ENCODE results near the gene GALNT13.

Gene GALNT13

DNA sequence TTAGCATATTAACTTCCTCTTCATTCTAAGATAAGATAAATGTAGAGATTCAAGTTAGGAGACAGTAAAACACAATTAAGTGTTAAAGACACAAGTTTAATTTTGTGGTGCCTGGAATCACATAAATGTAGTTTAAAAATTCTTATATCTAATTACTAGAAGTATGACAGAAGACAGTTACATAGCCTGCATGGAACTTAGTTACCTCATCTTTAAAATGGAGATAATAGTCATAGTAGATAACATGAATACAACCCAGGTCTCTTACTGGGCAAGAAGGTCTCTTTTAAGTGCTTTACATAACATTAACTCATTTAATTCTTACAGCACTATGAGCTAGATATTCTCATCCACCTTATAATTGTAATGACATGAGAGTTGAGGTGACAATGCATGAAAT is 15.1 kb downstream of the GALNT13 start:
- ATAC-seq (replicated peaks) (no peak), DNase-seq (no peak)
- H3K4me3 Mint-ChIP-seq = no peak overlapping the region
- H3K27ac Mint-ChIP-seq = no peak overlapping the region
- no peaks in the 10 kb centered on the region for H3K36me3 Mint-ChIP-seq (ENCODE audit: insufficient read depth)
- H3K4me1 Mint-ChIP-seq (ENCODE audit: low read depth in 2 of 2) = no peaks in the 10 kb centered on the region
- H3K9me3 Mint-ChIP-seq = peaks cover 3 to 7% of the 10 kb centered on the region in 2 donors
- no peaks in the 10 kb centered on the region for H3K27me3 Mint-ChIP-seq

DNA sequence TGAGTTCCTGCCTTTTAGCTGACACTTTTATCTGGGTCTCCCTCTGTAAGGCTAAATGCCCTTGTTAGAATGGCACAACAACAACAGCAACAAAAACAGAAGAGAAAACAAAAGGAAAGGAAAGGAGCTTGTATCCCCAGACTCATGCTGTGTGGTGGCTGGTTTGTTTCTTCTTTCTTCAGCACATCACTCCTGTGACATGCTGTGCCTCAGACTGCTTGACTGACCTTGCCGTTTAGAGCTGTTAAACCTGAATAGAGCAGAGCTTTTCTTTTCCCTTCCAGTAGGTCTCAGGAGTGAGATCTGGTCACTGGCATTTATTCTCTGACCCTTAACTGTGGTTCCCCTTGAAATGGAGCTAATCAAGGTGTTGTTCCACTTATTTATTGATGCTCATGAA is 18.9 kb downstream of the GALNT13 start:
- H3K9me3 Mint-ChIP-seq = peaks cover 6 to 9% of the 10 kb centered on the region in 2 donors
- H3K4me1 Mint-ChIP-seq (ENCODE audit: low read depth in 2 of 2) = no peaks in the 10 kb centered on the region
- no peak overlapping the region for H3K27ac Mint-ChIP-seq
- no peaks in the 10 kb centered on the region for H3K27me3 Mint-ChIP-seq
- no peak for ATAC-seq (replicated peaks)
- DNase-seq = no peak
- no peaks in the 10 kb centered on the region for H3K36me3 Mint-ChIP-seq (ENCODE audit: insufficient read depth)
- no peak overlapping the region for H3K4me3 Mint-ChIP-seq

DNA sequence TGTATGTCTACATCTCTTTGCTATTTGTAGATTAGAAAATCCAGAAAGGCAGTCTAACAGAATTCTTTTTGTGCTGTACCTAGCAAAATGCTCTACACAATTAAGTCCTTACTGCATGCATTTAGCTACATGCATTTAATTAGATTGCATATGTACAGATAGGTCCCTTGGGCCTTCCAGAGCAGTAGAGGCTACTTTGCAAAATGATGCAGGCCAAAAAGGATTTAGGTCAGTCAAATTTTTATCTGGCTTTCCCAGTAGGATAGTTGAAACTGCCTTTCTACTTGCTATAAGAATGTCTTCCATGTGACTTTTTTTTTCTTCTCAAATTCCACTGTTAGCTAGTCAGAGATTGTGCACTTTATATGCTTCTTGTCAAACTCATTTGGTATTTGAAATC is 19.3 kb downstream of the GALNT13 start:
- peaks cover 6 to 9% of the 10 kb centered on the region in 2 donors for H3K9me3 Mint-ChIP-seq
- no peak overlapping the region for H3K27ac Mint-ChIP-seq
- H3K27me3 Mint-ChIP-seq = no peaks in the 10 kb centered on the region
- no peaks in the 10 kb centered on the region for H3K36me3 Mint-ChIP-seq (ENCODE audit: insufficient read depth)
- no peak for DNase-seq
- H3K4me3 Mint-ChIP-seq = no peak overlapping the region
- H3K4me1 Mint-ChIP-seq (ENCODE audit: low read depth in 2 of 2) = no peaks in the 10 kb centered on the region
- no peak for ATAC-seq (replicated peaks)

DNA sequence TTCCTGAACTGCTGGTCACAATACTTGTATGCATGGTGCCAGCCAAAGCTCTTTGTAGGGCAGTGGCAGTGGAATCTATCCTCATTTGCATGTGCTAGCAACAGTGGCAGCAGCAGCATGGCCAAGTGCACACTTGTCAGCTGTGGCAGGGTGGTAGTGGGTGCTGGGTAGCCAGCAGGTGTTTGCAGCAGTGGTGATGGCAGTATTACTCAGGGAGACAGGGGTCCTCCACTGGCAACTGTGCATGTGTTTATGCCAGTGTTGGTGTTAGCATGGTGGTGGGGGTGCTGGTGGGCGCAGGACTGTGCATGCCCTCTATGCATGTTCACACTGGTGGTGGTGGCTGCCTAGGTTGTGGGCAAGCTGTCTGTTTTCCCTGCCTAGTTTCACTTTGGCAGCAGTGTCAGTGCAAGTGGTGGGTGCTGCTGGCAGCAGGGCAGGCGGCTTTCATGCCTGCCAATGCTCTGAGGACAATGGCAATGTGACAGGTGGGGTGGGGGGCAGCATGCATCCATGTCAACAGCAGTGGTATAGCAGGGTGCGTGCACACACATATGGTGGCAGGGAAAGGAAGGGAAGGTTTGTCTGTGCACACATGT is 41.2 kb downstream of the GALNT13 start:
- Mint-ChIP-seq H3K4me3 (no peak overlapping the region), H3K36me3 (ENCODE audit: insufficient read depth) (no peaks in the 10 kb centered on the region), H3K4me1 (ENCODE audit: low read depth in 2 of 2) (no peaks in the 10 kb centered on the region), H3K9me3 (peaks cover 17 to 25% of the 10 kb centered on the region in 2 donors), H3K27me3 (no peaks in the 10 kb centered on the region), H3K27ac (no peak overlapping the region)
- DNase-seq (no peak), ATAC-seq (replicated peaks) (no peak)

DNA sequence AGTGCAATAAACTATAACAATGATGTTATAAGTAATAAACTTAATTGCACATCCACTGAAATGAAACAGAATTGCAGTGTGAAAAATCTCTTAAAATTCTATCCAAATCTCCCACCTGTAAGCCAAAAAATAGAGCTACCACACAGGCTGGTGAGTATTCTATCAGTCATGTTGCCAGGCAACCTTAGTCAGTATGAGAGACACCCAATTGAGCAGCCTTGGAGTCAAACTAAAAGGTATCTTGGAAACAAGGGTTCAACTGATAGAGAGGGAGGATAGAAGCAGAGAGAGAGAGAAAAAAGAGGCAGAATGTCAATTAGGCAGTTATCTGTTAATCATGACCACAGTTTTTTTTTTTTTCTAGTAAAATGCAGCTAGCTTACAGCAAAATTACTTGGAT is 45.8 kb downstream of the GALNT13 start:
- no peak overlapping the region for H3K4me3 Mint-ChIP-seq
- no peaks in the 10 kb centered on the region for H3K36me3 Mint-ChIP-seq (ENCODE audit: insufficient read depth)
- no peak for DNase-seq
- H3K27ac Mint-ChIP-seq = no peak overlapping the region
- no peaks in the 10 kb centered on the region for H3K4me1 Mint-ChIP-seq (ENCODE audit: low read depth in 2 of 2)
- H3K9me3 Mint-ChIP-seq = peaks cover 0 to 9% of the 10 kb centered on the region in 2 donors
- H3K27me3 Mint-ChIP-seq = no peaks in the 10 kb centered on the region
- no peak for ATAC-seq (replicated peaks)

DNA sequence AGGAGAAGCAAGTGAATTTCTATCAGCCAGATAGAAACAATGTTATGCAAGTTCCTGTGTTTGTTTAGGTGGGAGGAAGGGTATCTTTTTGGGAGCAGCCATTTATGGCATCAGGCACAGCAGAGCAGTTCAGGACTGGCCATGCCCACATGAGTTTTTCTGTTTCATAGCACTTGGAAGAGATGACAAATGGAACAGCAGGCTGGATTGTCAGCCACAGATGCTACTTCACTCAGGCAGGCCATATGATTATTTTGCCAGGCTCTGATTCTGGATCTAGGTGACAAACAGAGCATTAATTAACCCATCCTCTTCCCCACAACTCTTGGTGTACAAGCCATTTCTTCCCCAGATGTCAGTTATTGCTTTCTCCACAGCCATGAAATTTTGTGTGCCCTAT is 63.8 kb downstream of the GALNT13 start:
- Mint-ChIP-seq H3K4me3 (no peak overlapping the region), H3K36me3 (ENCODE audit: insufficient read depth) (no peaks in the 10 kb centered on the region), H3K27ac (no peak overlapping the region), H3K9me3 (peaks cover 8 to 12% of the 10 kb centered on the region in 2 donors), H3K27me3 (no peaks in the 10 kb centered on the region), H3K4me1 (ENCODE audit: low read depth in 2 of 2) (no peaks in the 10 kb centered on the region)
- ATAC-seq (replicated peaks) (no peak), DNase-seq (no peak)

DNA sequence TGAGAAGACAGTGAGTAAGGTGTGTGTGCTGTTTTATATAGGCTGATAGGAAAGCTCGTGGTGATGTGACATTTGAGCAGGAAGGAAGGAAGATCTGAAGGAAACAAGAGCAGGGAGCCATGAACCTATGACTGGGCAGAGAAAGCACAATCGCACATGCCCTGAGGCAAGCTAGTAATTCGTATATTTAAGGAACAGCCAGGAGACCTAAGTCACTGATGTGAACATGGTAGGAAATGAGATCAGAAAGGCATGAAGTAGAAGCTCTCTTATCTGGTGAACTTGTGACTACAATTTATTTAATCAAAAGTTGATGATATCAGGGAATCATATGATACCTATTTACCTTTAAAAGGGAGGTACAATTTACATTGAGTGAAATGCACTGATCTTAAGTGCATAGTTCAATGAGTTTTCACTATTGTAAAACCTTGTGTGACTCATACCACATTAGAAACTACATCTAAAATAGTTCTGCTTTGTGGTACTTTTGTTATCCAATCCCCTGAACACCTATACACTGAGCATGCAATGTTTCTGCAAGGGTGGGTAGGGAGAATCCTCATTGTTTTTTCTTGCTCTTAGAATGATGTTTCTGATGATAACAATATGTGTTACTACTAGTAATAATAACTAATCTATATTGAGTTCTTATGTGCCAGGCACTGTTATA is 67.5 kb downstream of the GALNT13 start:
- H3K4me3 Mint-ChIP-seq = no peak overlapping the region
- peaks cover 4 to 9% of the 10 kb centered on the region in 2 donors for H3K9me3 Mint-ChIP-seq
- ATAC-seq (replicated peaks) (no peak), DNase-seq (no peak)
- no peak overlapping the region for H3K27ac Mint-ChIP-seq
- no peaks in the 10 kb centered on the region for H3K36me3 Mint-ChIP-seq (ENCODE audit: insufficient read depth)
- H3K4me1 Mint-ChIP-seq (ENCODE audit: low read depth in 2 of 2) = no peaks in the 10 kb centered on the region
- no peaks in the 10 kb centered on the region for H3K27me3 Mint-ChIP-seq

DNA sequence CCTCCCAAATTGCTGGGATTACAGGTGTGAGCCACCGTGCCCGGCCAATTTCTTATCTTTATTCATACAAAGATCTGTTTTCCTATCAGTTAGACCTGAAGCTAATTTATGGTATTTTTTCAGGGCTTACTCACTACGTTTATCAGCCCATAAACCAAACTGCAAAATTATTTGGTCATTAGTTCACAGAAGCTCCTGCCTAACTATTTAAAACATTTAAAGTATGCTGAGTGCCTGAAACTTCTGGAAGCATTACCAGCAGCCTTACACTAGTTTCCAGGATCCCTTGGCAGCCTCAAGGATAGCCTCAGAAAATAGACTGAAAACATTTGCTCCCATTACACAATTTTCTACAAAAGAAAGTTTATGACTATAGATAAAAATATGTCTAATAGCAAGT is 68.8 kb downstream of the GALNT13 start:
- no peaks in the 10 kb centered on the region for H3K27me3 Mint-ChIP-seq
- ATAC-seq (replicated peaks) (no peak), DNase-seq (no peak)
- H3K9me3 Mint-ChIP-seq = peaks cover 4 to 10% of the 10 kb centered on the region in 2 donors
- no peaks in the 10 kb centered on the region for H3K4me1 Mint-ChIP-seq (ENCODE audit: low read depth in 2 of 2)
- no peaks in the 10 kb centered on the region for H3K36me3 Mint-ChIP-seq (ENCODE audit: insufficient read depth)
- H3K27ac Mint-ChIP-seq = no peak overlapping the region
- no peak overlapping the region for H3K4me3 Mint-ChIP-seq

DNA sequence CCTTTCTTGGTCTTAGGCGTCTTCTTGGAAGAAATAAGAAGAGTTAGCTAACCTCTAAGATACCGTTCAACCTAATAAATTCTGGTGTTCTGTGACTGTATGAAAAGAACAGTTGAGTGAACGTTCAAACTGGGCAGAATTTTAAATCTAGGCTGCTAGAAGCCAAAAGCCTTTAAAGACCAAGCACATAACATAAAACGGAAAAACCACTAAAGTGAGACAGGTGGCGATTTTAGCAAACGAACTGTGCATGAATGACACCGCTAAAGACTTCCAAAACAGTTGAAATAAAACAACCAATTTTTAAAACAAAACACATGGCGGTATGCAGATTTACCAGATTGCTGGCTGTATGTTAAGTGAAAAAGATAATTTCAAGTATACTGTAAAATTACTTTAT is 73.1 kb downstream of the GALNT13 start:
- H3K4me3 Mint-ChIP-seq = no peak overlapping the region
- no peak for ATAC-seq (replicated peaks)
- no peak for DNase-seq
- no peaks in the 10 kb centered on the region for H3K36me3 Mint-ChIP-seq (ENCODE audit: insufficient read depth)
- H3K9me3 Mint-ChIP-seq = peaks cover 0 to 7% of the 10 kb centered on the region in 2 donors
- H3K27me3 Mint-ChIP-seq = no peaks in the 10 kb centered on the region
- no peak overlapping the region for H3K27ac Mint-ChIP-seq
- H3K4me1 Mint-ChIP-seq (ENCODE audit: low read depth in 2 of 2) = no peaks in the 10 kb centered on the region

DNA sequence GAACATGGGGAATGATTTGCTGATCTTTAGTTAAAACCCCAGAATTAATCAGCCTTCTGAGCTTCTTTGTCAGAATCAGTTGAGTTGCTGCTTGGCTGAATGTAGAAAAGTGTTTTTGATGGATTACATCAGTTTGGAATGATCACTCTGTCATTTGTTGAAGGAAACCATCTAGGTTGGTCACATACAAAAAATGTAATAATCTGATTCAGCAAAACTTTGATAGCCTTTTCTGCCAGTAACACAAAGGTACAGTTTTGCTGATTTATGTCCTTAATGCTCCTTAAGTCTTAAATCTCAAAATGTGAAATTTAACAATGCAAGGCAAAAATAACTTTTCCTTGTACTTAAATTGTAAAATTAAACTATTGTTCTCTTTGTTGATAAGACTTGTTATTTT is 74.3 kb downstream of the GALNT13 start:
- H3K27me3 Mint-ChIP-seq = no peaks in the 10 kb centered on the region
- no peak overlapping the region for H3K4me3 Mint-ChIP-seq
- no peak overlapping the region for H3K27ac Mint-ChIP-seq
- H3K9me3 Mint-ChIP-seq = peaks cover 2 to 8% of the 10 kb centered on the region in 2 donors
- H3K4me1 Mint-ChIP-seq (ENCODE audit: low read depth in 2 of 2) = no peaks in the 10 kb centered on the region
- no peak for DNase-seq
- no peak for ATAC-seq (replicated peaks)
- no peaks in the 10 kb centered on the region for H3K36me3 Mint-ChIP-seq (ENCODE audit: insufficient read depth)

DNA sequence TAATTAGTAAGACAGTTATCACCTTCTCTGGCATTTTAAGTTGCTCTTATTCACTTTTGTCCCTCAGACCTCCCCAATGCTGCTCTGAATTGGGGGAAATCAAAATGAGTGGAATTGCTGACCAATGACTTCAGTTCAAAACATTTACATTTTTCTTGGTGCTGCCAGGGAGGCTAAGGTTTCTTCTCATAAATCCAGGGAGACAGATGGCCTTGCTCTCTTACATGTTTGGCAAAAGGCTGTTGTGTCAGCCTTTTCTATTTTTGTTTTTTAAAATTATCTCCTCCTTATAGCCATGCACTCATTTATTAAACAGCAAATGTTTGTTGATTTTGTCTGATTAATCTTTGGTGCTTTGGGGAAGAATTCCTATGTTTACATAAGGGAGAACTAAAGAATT is 82.0 kb downstream of the GALNT13 start:
- Mint-ChIP-seq H3K4me3 (no peak overlapping the region), H3K4me1 (ENCODE audit: low read depth in 2 of 2) (no peaks in the 10 kb centered on the region), H3K9me3 (peaks cover 8 to 17% of the 10 kb centered on the region in 2 donors), H3K27ac (no peak overlapping the region), H3K36me3 (ENCODE audit: insufficient read depth) (no peaks in the 10 kb centered on the region), H3K27me3 (no peaks in the 10 kb centered on the region)
- ATAC-seq (replicated peaks) (no peak), DNase-seq (no peak)

DNA sequence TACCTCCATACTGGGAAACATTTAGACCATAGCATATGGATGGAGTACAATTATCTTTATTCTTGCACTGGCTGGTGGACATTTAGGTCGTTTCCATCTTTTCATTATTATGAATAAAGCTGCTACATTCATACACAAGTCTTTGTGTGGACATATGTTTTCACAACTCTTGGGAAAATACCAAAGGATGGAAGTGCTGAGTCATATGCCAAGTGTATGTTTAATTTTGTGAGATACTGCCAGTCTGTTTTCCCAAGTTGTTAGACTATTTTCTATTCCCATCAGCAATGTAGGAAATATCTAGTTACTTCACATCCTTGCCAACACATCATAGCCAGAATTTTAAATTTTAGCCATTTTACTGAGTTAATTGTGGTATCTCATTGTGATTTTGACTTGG is 91.5 kb downstream of the GALNT13 start:
- no peaks in the 10 kb centered on the region for H3K36me3 Mint-ChIP-seq (ENCODE audit: insufficient read depth)

DNA sequence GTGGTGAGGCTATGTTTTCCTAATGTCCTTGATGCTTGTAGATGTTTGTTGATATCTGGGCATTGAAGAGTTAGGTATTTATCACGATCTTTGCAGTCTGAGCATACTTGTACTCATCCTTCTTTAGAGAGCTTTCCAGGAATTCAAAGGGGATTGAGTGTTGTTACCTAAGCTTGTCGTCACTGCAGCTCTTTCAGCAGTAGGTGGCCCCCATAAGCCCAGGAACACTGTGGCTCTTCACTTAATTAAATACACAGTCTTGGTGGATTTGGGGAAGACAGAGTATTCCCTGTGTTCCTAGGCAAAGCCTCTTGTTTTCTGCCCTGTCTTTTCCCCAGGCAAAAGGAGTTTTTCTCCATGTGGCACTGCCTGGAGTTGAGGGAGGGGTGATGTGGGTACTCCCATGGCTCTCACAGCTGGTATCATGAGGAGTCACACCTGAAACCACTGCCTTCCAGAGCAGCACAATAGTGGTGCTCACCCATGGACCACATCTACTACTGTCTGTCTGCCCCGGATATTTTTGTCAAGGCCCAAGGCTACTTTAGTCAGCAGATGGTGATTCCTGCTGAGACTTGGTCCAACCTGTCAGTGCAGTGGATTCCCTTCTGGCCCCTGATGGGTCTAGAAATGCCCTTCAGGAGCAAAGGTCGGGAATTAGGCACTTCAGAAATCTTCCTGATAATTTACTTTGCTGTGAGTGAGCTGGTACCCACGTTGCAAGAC is 95.7 kb downstream of the GALNT13 start:
- DNase-seq = no peak
- H3K4me3 Mint-ChIP-seq = no peak overlapping the region
- H3K9me3 Mint-ChIP-seq = peaks cover 12 to 18% of the 10 kb centered on the region in 2 donors
- no peaks in the 10 kb centered on the region for H3K36me3 Mint-ChIP-seq (ENCODE audit: insufficient read depth)
- no peaks in the 10 kb centered on the region for H3K4me1 Mint-ChIP-seq (ENCODE audit: low read depth in 2 of 2)
- no peaks in the 10 kb centered on the region for H3K27me3 Mint-ChIP-seq
- ATAC-seq (replicated peaks) = no peak
- no peak overlapping the region for H3K27ac Mint-ChIP-seq

More for the DNA sequence above, 91.5 kb downstream of the GALNT13 start:
- Mint-ChIP-seq H3K27me3 (no peaks in the 10 kb centered on the region), H3K4me3 (no peak overlapping the region), H3K4me1 (ENCODE audit: low read depth in 2 of 2) (no peaks in the 10 kb centered on the region), H3K27ac (no peak overlapping the region), H3K9me3 (peaks cover 9 to 13% of the 10 kb centered on the region in 2 donors)
- ATAC-seq (replicated peaks) (no peak), DNase-seq (no peak)

DNA sequence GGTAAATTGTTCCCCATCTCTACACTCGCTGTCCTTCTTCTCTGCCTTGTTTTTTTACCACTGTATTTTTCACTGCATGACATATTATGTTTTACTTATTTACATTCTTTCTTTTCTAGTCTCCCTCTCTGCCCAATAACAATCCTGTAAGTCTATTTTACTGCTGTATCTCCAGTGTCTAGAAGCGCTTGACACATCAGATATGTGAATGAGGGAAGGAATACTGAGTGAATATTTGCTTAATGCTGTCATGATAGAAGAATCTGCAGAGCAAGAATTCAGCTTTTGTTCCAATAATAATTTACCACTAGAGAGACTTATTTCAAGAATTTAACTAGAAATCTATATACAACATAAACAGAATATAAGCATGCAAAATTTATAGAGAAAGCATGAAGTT is 99.5 kb downstream of the GALNT13 start:
- no peak overlapping the region for H3K4me3 Mint-ChIP-seq
- ATAC-seq (replicated peaks) (no peak), DNase-seq (no peak)
- H3K9me3 Mint-ChIP-seq = peaks cover 9 to 11% of the 10 kb centered on the region in 2 donors
- H3K27ac Mint-ChIP-seq = no peak overlapping the region
- no peaks in the 10 kb centered on the region for H3K4me1 Mint-ChIP-seq (ENCODE audit: low read depth in 2 of 2)
- H3K27me3 Mint-ChIP-seq = no peaks in the 10 kb centered on the region
- H3K36me3 Mint-ChIP-seq (ENCODE audit: insufficient read depth) = no peaks in the 10 kb centered on the region
